ENCODE data around the gene CYSTM1.

CYSTM1 gene

GRCh38 chr5:140232731-140233130 is 57.7 kb downstream of the CYSTM1 start:
- in situ Hi-C loops (cut with HindIII; ENCODE audit: low sequenced_read_pairs): no loop called here

GRCh38 chr5:140234377-140234989 is 59.5 kb downstream of the CYSTM1 start:
- in situ Hi-C loops (cut with HindIII; ENCODE audit: low sequenced_read_pairs): no loop called here

GRCh38 chr5:140235791-140236551 is 61.0 kb downstream of the CYSTM1 start:
- in situ Hi-C loops (cut with HindIII; ENCODE audit: low sequenced_read_pairs): no loop called here

GRCh38 chr5:140236891-140237598 is 62.1 kb downstream of the CYSTM1 start:
- in situ Hi-C loops (cut with HindIII; ENCODE audit: low sequenced_read_pairs): no loop called here

GRCh38 chr5:140238756-140239155 is 63.8 kb downstream of the CYSTM1 start:
- in situ Hi-C loops (cut with HindIII; ENCODE audit: low sequenced_read_pairs): no loop called here

- in situ Hi-C loops (cut with HindIII; ENCODE audit: low sequenced_read_pairs): no loop called here
These were observed 64.5 kb downstream of the CYSTM1 start for GRCh38 chr5:140239461-140239860.

GRCh38 chr5:140239939-140240700 is 65.1 kb downstream of the CYSTM1 start:
- in situ Hi-C loops (cut with HindIII; ENCODE audit: low sequenced_read_pairs): no loop called here

GRCh38 chr5:140240987-140241706 is 66.2 kb downstream of the CYSTM1 start:
- in situ Hi-C loops (cut with HindIII; ENCODE audit: low sequenced_read_pairs): no loop called here

GRCh38 chr5:140242099-140242498 is 67.1 kb downstream of the CYSTM1 start:
- in situ Hi-C loops (cut with HindIII; ENCODE audit: low sequenced_read_pairs): no loop called here

- in situ Hi-C loops (cut with HindIII; ENCODE audit: low sequenced_read_pairs): no loop called here
These were observed 68.0 kb downstream of the CYSTM1 start for GRCh38 chr5:140242890-140243585.

GRCh38 chr5:140243706-140244250 is 68.8 kb downstream of the CYSTM1 start:
- in situ Hi-C loops (cut with HindIII; ENCODE audit: low sequenced_read_pairs): no loop called here

- in situ Hi-C loops (cut with HindIII; ENCODE audit: low sequenced_read_pairs): no loop called here
These were observed 69.6 kb downstream of the CYSTM1 start for GRCh38 chr5:140244525-140245025.

GRCh38 chr5:140245341-140245740 is 70.4 kb downstream of the CYSTM1 start:
- in situ Hi-C loops (cut with HindIII; ENCODE audit: low sequenced_read_pairs): no loop called here

- in situ Hi-C loops (cut with HindIII; ENCODE audit: low sequenced_read_pairs): no loop called here
These were observed 70.9 kb downstream of the CYSTM1 start for GRCh38 chr5:140245926-140246325.

GRCh38 chr5:140246378-140247122 is 71.6 kb downstream of the CYSTM1 start:
- in situ Hi-C loops (cut with HindIII; ENCODE audit: low sequenced_read_pairs): no loop called here

GRCh38 chr5:140248414-140248813 is 73.4 kb downstream of the CYSTM1 start:
- in situ Hi-C loops (cut with HindIII; ENCODE audit: low sequenced_read_pairs): no loop called here

- in situ Hi-C loops (cut with HindIII; ENCODE audit: low sequenced_read_pairs): no loop called here
These were observed 74.5 kb downstream of the CYSTM1 start for GRCh38 chr5:140249536-140249935.

- in situ Hi-C loops (cut with HindIII; ENCODE audit: low sequenced_read_pairs): no loop called here
These were observed 75.4 kb downstream of the CYSTM1 start for GRCh38 chr5:140250386-140250785.

GRCh38 chr5:140251527-140251973 is 76.6 kb downstream of the CYSTM1 start:
- in situ Hi-C loops (cut with HindIII; ENCODE audit: low sequenced_read_pairs): no loop called here
